HUDEP-2 (cell line): ENCODE measurements around the gene HLA-DPB1.
A peak's percentile ranks its signal among the peaks of the same experiment; 100 is the strongest.
"Not testable (repeated sequence)": the region's sequence is repeated elsewhere in the genome, so short reads cannot be mapped to it uniquely, and the experiment has no call there.

Experiments used
- DNase-seq, 76 experiments: peaks; one replicate each; lab custom pipeline; 2025; ENCODE audit not compliant: unreplicated experiment in 76 of 76; lab: John Stamatoyannopoulos, UW

HLA-DPB1 gene

GRCh38 chr6:33075568-33076405 lies at the start of gene HLA-DPB1:
HLA-DPB1 (plus strand) TSS chr6:33075990; CDS start chr6:33076042, 52 bp downstream.
- peak in 11 of 76 experiments; percentile 6 to 46 (median 23) for DNase-seq

GRCh38 chr6:33028220-33028849 lies 47.5 kb upstream of the HLA-DPB1 start:
- no peak for DNase-seq

- DNase-seq = no peak
Observed at GRCh38 chr6:33029328-33030184, 46.2 kb upstream of the HLA-DPB1 start.

DNA sequence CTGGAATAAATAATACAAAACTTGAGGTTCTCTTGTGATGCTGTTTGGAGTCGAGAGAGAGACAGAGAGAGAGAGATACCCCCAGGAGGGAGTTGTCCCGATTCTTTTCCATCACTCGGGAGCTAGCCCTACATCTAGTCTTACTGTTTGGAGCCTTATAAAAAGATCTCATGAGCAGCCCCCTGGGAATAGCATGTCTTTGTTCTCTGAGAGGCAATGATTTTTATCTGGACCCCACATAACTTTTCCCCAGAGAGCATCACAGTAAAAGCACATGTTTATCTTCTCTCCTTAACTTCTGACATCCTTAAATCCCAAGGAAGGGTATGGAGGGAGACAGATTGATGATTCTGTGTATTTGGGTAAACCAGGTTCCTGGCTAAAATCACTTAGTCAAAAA lies 45.5 kb upstream of the HLA-DPB1 start:
- no peak for DNase-seq

DNA sequence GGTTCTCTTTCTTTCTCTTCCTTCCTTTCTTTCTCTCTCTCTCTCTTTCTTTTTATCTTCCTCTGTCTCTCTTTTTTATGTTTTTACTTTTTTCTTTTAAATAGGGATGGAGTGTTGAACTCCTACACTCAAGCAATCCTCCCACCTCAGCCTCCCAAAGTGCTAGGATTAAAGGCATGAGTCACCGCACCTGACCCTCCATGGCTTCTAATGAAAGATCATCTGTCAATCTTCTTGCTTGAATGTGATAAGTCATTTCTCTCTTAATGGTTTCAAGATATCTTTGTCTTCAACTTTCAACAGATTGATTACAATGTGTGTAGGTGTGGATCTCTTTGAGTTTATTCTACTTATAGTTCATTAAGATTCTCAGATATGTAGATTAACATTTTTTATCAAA lies 41.2 kb upstream of the HLA-DPB1 start:
- DNase-seq = no peak

GRCh38 chr6:33036535-33036934 lies 39.3 kb upstream of the HLA-DPB1 start:
- no peak for DNase-seq

GRCh38 chr6:33040157-33040556 lies 35.6 kb upstream of the HLA-DPB1 start:
- no peak for DNase-seq

- DNase-seq = peak in 2 of 76 experiments; percentile 1 to 2
Observed at GRCh38 chr6:33049323-33050013, 26.3 kb upstream of the HLA-DPB1 start.

GRCh38 chr6:33050014-33050810 lies 25.6 kb upstream of the HLA-DPB1 start:
- DNase-seq = no peak

DNA sequence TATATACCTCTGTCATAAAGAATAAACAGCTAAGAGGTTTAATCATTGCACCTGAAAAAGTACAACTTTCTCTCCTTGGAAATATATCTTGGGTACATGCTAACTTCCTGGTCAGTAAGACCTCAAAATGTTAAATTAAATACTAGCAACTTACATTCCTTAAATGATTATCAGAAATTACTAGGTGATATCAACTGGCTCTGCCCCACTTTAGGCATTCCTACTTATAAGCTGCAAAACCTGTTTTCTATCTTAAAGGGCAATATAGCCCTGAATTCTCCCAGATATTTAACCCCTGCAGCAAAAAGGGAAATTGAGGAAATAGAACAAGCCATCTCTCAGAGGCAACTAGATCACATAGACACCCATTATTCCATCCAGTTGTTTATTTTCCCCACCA lies 23.2 kb upstream of the HLA-DPB1 start:
- DNase-seq = no peak

- no peak for DNase-seq
Observed at GRCh38 chr6:33053230-33053629, 22.6 kb upstream of the HLA-DPB1 start.

- no peak for DNase-seq
Observed at GRCh38 chr6:33057222-33058150, 18.3 kb upstream of the HLA-DPB1 start.

- DNase-seq = no peak
Observed at GRCh38 chr6:33061987-33062386, 13.8 kb upstream of the HLA-DPB1 start.

GRCh38 chr6:33063435-33063834 lies 12.4 kb upstream of the HLA-DPB1 start:
- DNase-seq = not testable (repeated sequence)

DNA sequence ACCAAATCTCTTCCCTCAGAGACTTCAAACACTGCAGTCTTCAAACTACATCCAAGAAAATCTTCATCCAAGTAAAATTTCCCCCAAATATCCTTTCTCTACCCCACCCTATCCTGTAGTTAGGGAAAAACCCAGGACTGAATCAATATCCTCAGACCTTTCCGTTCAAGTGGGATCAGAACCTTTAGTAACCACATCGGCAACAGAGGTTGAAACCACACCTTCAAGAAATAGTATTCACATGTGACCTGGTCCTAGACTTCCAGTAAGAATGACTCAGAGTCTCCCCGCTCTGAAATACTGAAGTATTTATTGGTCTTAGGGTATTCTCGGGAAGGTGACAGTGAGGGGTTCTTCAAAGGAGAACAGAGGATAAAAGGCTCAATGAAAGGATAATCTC lies 11.1 kb upstream of the HLA-DPB1 start:
- no peak for DNase-seq

- no peak for DNase-seq
Observed at GRCh38 chr6:33065312-33065711, 10.5 kb upstream of the HLA-DPB1 start.

- no peak for DNase-seq
Observed at GRCh38 chr6:33066917-33067521, 8.8 kb upstream of the HLA-DPB1 start.

DNA sequence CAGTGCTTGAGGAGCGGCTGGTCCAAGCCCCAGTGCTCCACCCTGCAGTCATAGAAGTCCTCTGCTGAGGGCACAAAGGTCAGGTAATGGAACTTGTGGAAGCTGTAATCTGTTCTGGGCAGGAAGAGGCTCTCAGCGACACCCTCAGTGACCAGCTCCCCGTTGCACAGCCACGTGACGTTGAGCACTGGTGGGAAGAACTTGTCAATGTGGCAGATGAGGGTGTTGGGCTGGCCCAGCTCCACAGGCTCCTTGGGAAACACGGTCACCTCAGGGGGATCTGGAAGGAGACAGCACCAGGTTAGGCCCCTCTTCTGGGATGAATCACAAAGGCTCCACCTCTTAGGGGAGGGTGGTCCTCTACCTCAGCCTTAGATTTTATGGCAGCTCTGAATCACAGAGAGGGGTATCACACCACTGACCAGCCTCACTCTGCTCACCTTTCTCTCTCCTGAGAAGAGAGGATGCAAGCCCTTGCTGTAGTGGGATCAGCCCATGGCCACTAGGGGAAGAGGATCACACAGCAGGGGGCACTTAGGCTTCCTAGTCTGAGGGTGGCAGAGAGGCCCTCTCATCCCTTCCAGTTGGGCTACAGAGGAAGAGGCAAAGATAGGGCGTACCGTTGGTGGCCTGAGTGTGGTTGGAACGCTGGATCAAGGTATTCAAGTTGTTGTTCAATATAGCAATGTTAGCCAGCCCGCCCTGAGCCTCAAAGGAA lies 6.6 kb upstream of the HLA-DPB1 start:
- no peak for DNase-seq
